Right atrium auricular region (tissue), 2 donors: ENCODE data around the gene KREMEN2. TPM values are rescaled to one million over a fixed set of nuclear protein-coding genes. Genes with fewer than 3 reads are reported as not detected.
"Not testable (repeated sequence)": the region's sequence is repeated elsewhere in the genome, so short reads cannot be mapped to it uniquely, and the experiment has no call there.

ENCODE experiments used
- DNase-seq: peaks from one replicate; pipeline ENCODE4 v3.0.0-alpha.2; 2019; ENCODE audit warnings: low spot score
- H3K27ac ChIP-seq, 2 donors: fragments of 200-600 bp; sonication (generic); 1 replicate in 1 of 2; 2 replicates in 1 of 2; pipeline ENCODE4 v1.5.1; 2016 to 2019
- H3K27me3 ChIP-seq, 2 donors: fragments of 200-600 bp; sonication (generic); one replicate each; pipeline versions ENCODE4 v1.5.1 to v1.6.0; 2017 to 2019
- H3K36me3 ChIP-seq: fragments of 200-600 bp; sonication (generic); one replicate; pipeline ENCODE4 v1.5.1; 2016
- H3K4me1 ChIP-seq, 2 donors: fragments of 200-600 bp; sonication (generic); one replicate each; pipeline versions ENCODE4 v1.5.1 to v1.6.0; 2017 to 2019
- H3K4me3 ChIP-seq, 2 donors: fragments of 200-600 bp; sonication (generic); 1 replicate in 1 of 2; 2 replicates in 1 of 2; pipeline ENCODE4 v1.5.1; 2017 to 2019; ENCODE audit warnings: mild to moderate bottlenecking in 1 of 2, moderate library complexity in 1 of 2
- H3K9me3 ChIP-seq, 2 donors: fragments of 200-600 bp; sonication (generic); one replicate each; pipeline ENCODE4 v1.5.1; 2019
- total RNA-seq, 2 donors: library from RNA; depleted of rRNA; stranded (reverse); fragments of >200 nt; gene quantifications; one replicate each; pipeline ENCODE4 v1.1.0, GENCODE V29; 2016
- TF ChIP-seq, protein P1 (sequence below), 2 donors: fragments of 200-600 bp; sonication (generic); IDR thresholded peaks; one replicate each; pipeline ENCODE4 v1.5.1; 2019; ENCODE audit warnings: antibody characterized with exemption in 2 of 2

The KREMEN2 gene
- total RNA-seq, 2 donors from 2014 or later, result not detected

DNA sequence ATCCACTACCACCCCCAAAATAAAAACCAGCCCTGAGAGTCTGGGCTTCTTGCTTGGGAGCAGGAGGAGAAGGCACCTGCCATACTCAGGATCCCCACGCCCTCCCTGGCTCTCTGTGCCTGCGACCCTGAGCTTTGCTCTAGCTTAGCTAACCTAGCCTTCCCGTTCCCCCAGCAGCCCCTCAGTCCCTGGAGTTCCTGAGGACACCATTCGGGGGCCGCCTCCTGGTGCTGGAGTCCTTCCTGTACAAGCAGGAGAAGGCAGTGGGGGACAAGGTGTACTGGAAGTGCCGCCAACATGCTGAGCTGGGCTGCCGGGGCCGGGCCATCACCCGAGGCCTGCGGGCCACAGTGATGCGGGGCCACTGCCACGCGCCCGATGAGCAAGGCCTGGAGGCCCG is 33.8 kb upstream of the KREMEN2 start:
- no peaks in the 10 kb centered on the region for H3K9me3 ChIP-seq
- no peaks in the 10 kb centered on the region for H3K27me3 ChIP-seq
- no peak for DNase-seq
- H3K27ac ChIP-seq, result no peak overlapping the region
- peaks cover 0 to 8% of the 10 kb centered on the region in 2 donors for H3K4me1 ChIP-seq
- H3K36me3 ChIP-seq, result peaks cover 41% of the 10 kb centered on the region
- TF ChIP-seq, protein P1, sequence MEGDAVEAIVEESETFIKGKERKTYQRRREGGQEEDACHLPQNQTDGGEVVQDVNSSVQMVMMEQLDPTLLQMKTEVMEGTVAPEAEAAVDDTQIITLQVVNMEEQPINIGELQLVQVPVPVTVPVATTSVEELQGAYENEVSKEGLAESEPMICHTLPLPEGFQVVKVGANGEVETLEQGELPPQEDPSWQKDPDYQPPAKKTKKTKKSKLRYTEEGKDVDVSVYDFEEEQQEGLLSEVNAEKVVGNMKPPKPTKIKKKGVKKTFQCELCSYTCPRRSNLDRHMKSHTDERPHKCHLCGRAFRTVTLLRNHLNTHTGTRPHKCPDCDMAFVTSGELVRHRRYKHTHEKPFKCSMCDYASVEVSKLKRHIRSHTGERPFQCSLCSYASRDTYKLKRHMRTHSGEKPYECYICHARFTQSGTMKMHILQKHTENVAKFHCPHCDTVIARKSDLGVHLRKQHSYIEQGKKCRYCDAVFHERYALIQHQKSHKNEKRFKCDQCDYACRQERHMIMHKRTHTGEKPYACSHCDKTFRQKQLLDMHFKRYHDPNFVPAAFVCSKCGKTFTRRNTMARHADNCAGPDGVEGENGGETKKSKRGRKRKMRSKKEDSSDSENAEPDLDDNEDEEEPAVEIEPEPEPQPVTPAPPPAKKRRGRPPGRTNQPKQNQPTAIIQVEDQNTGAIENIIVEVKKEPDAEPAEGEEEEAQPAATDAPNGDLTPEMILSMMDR (IDR thresholded peaks at IDR 0.05), result no peak
- H3K4me3 ChIP-seq, result no peak overlapping the region

DNA sequence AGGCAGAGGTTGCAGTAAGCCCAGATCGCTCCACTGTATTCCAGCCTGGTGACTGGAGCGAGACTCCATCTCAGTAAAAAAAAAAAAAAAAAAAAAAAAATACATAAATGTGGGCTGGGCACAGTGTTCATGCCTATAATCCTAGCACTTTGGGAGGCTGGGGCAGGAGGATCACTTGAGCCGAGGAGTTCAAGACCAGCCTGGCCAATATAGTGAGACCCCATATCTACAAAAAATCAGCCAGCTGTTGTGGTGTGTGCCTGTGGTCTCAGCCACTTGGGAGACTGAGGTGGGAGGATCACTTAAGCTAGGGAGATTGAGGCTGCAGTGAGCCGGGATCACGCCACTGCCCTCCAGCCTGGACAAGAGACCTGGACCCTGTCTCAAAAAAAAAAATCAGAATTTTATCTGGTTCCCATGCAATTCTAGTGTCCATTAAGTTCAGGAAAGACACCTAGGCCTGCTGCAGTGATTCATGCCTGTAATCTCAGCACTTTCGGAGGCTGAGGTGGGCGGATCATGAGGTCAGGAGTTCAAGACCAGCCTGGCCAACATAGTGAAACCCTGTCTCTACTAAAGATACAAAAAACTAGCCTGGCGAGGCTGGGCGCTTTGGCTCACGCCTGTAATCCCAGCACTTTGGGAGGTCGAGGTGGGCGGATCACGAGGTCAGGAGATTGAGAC is 32.7 kb upstream of the KREMEN2 start:
- H3K36me3 ChIP-seq, result peaks cover 47% of the 10 kb centered on the region
- not testable (repeated sequence) for H3K9me3 ChIP-seq, H3K27me3 ChIP-seq, DNase-seq, H3K27ac ChIP-seq, H3K4me3 ChIP-seq, H3K4me1 ChIP-seq

DNA sequence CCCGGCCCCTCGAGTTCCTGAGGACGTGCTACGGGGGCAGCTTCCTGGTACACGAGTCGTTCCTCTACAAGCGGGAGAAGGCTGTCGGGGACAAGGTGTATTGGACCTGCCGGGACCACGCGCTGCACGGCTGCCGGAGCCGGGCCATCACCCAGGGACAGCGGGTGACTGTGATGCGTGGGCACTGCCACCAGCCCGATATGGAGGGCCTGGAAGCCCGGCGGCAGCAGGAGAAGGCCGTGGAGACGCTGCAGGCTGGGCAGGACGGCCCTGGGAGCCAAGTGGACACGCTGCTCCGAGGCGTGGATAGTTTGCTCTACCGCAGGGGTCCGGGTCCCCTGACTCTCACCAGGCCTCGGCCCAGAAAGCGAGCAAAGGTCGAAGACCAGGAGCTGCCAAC is 30.9 kb upstream of the KREMEN2 start:
- Histone ChIP-seq H3K9me3 (no peaks in the 10 kb centered on the region), H3K4me3 (no peak overlapping the region), H3K27me3 (no peaks in the 10 kb centered on the region), H3K4me1 (no peaks in the 10 kb centered on the region), H3K36me3 (peaks cover 65% of the 10 kb centered on the region), H3K27ac (no peak overlapping the region)
- TF ChIP-seq, protein P1 (IDR thresholded peaks at IDR 0.05), result no peak
- DNase-seq, result no peak

DNA sequence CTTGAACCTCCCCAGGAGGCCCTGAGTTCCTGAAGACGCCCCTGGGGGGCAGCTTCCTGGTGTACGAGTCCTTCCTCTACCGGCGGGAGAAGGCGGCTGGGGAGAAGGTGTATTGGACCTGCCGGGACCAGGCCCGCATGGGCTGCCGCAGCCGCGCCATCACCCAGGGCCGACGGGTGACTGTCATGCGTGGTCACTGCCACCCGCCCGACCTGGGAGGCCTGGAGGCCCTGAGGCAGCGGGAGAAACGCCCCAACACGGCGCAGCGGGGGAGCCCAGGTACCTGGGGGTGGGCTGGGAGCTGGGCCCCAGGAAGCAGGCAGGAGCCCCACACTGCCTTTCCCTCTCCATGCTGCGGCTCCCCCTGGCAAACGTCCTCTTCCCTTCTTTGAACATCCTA is 30.4 kb upstream of the KREMEN2 start:
- no peaks in the 10 kb centered on the region for H3K9me3 ChIP-seq
- TF ChIP-seq, protein P1 (IDR thresholded peaks at IDR 0.05), result no peak
- no peaks in the 10 kb centered on the region for H3K27me3 ChIP-seq
- H3K4me1 ChIP-seq, result no peaks in the 10 kb centered on the region
- peaks cover 70% of the 10 kb centered on the region for H3K36me3 ChIP-seq
- DNase-seq, result no peak
- no peak overlapping the region for H3K27ac ChIP-seq
- H3K4me3 ChIP-seq, result no peak overlapping the region

DNA sequence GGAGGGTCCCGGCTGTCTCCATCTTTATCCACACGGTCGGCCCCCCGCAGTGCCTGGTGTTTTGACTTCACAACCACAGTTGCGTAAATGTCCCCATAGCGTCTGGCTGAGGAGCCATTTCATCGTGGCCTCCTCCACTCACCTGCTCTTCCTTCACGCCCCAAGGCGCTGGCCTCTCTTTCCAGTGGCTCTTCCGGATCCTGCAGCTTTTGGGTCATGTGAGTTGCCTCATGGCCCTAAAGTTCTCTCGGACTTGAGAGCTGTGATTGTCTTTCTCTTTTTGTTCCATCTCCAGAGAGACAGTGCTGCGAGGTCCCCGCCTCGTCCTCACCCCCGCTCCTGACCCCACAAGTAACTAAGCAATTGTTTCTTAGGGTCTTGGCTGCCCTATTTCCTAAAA is 29.6 kb upstream of the KREMEN2 start:
- no peaks in the 10 kb centered on the region for H3K27me3 ChIP-seq
- TF ChIP-seq, protein P1 (IDR thresholded peaks at IDR 0.05), result no peak
- no peak for DNase-seq
- H3K4me3 ChIP-seq, result no peak overlapping the region
- H3K4me1 ChIP-seq, result no peaks in the 10 kb centered on the region
- H3K36me3 ChIP-seq, result peaks cover 78% of the 10 kb centered on the region
- H3K27ac ChIP-seq, result no peak overlapping the region
- H3K9me3 ChIP-seq, result no peaks in the 10 kb centered on the region

DNA sequence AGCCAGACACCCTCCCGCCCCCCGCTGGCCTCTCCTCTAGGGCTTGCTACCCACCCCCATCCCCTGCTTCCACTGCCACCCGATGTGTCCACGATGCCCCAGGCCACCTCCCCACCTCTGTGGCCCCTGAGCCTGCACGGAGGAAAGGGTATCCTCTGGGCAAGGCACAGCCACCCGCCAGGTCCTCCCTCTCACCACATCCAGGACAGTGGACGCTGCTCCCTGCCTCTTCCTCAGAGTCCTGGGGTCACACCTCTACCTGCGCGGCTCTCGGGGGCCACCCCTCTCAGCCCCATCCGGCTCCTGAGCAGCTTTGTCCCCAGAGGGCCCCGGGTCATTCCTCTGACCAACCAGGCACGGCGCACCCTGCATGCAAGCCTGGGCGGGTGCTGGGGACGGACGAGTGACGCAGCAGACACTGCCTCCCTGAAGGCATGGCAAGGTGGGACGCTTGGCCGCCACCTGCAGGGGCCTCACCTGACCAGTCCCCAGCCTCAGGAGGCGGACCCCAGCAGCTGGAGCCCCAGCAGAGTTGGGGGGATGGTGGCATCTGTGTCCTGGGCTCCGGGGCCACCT is 27.6 kb upstream of the KREMEN2 start:
- no peaks in the 10 kb centered on the region for H3K27me3 ChIP-seq
- no peaks in the 10 kb centered on the region for H3K9me3 ChIP-seq
- no peak overlapping the region for H3K27ac ChIP-seq
- H3K36me3 ChIP-seq, result peaks cover 79% of the 10 kb centered on the region
- no peak overlapping the region for H3K4me3 ChIP-seq
- H3K4me1 ChIP-seq, result no peaks in the 10 kb centered on the region
- no peak for DNase-seq
- TF ChIP-seq, protein P1 (IDR thresholded peaks at IDR 0.05), result no peak
